H1 (cell line): Measurements from ENCODE around the gene SERPINA10. TPM values are rescaled to one million over a fixed set of nuclear protein-coding genes. Genes with fewer than 3 reads are reported as not detected.

Experiments used
- CTCF ChIA-PET: fragments of 300-600 bp; sonication (Branson Sonifier 250); formaldehyde crosslinking; loops from one replicate; lab custom pipeline; 2021; ENCODE audit not compliant: partially characterized antibody; lab: Charles Lee
- POLR2A ChIA-PET: fragments of 300-600 bp; sonication (Branson Sonifier 250); formaldehyde crosslinking; loops from one replicate; lab custom pipeline; 2021; ENCODE audit warnings: inconsistent platforms; ENCODE audit not compliant: partially characterized antibody; lab: Charles Lee
- DNase-seq, 2 experiments: peaks; one replicate each; pipeline versions ENCODE4 v3.0.0 to v3.0.0-alpha.2; 2010 to 2022; ENCODE audit warnings: low spot score in 2 of 2, low read depth in 1 of 2, mixed read lengths in 1 of 2
- FAIRE-seq: peaks from 2 replicates; lab custom pipeline; 2011; peaks lifted over from hg19 to GRCh38; lab: Jason Lieb, UNC
- H2AFZ ChIP-seq: 2 replicates; pipeline ENCODE4 v1.8.1; 2012; ENCODE audit warnings: low read length, inconsistent platforms
- H2AK5ac ChIP-seq: 2 replicates; pipeline ENCODE4 v1.6.1; 2013; ENCODE audit warnings: low read depth, low read length
- H2BK120ac ChIP-seq: replicated peaks from 2 replicates; pipeline ENCODE3; 2013; ENCODE audit warnings: low read depth, low read length, inconsistent platforms
- H2BK12ac ChIP-seq: 2 replicates; pipeline ENCODE4 v1.6.1; 2013; ENCODE audit warnings: low read depth, low read length
- H2BK15ac ChIP-seq: 2 replicates; pipeline ENCODE4 v1.6.1; 2013; ENCODE audit warnings: low read length
- H2BK20ac ChIP-seq: 2 replicates; pipeline ENCODE4 v1.6.1; 2013; ENCODE audit warnings: low read length
- H2BK5ac ChIP-seq: 2 replicates; pipeline ENCODE4 v1.6.1; 2013; ENCODE audit warnings: low read depth, low read length
- H3K14ac ChIP-seq: 2 replicates; pipeline ENCODE4 v1.6.1; 2013; ENCODE audit warnings: inconsistent platforms; ENCODE audit not compliant: insufficient read length
- H3K18ac ChIP-seq: 2 replicates; pipeline ENCODE4 v1.6.1; 2013; ENCODE audit warnings: low read length; ENCODE audit errors: extremely low read depth
- H3K23ac ChIP-seq: 2 replicates; pipeline ENCODE4 v1.6.1; 2013; ENCODE audit warnings: inconsistent platforms; ENCODE audit not compliant: insufficient read length
- H3K23me2 ChIP-seq: 2 replicates; pipeline ENCODE4 v1.6.1; 2013; ENCODE audit warnings: low read depth, low read length
- H3K27ac ChIP-seq: 2 replicates; pipeline ENCODE4 v1.6.1; 2011; ENCODE audit warnings: low read depth, low read length, inconsistent platforms
- H3K27me3 ChIP-seq, 4 experiments: replicated peaks in 1 of 4; 1 replicate in 1 of 4; 2 replicates in 3 of 4; pipeline versions ENCODE4 v1.6.1 to v1.8.1; 2011 to 2013; ENCODE audit warnings: low read length in 3 of 4, mild to moderate bottlenecking in 3 of 4, inconsistent platforms in 2 of 4, mixed read lengths in 2 of 4, moderate library complexity in 1 of 4; ENCODE audit not compliant: control insufficient read depth in 3 of 4, insufficient read depth in 3 of 4; ENCODE audit errors: extremely low read depth in 1 of 4
- H3K36me3 ChIP-seq, 4 experiments: 2 replicates each; pipeline versions ENCODE4 v1.6.1 to v1.8.1; 2011 to 2013; ENCODE audit warnings: mild to moderate bottlenecking in 4 of 4, low read length in 3 of 4, moderate library complexity in 2 of 4, control low read depth in 1 of 4, inconsistent platforms in 1 of 4; ENCODE audit not compliant: insufficient read depth in 4 of 4, control insufficient read depth in 2 of 4
- H3K4ac ChIP-seq: replicated peaks from 2 replicates; pipeline ENCODE3; 2013; ENCODE audit warnings: low read length, low read depth, mixed read lengths, inconsistent platforms; ENCODE audit not compliant: insufficient read length
- H3K4me1 ChIP-seq, 4 experiments: replicated peaks in 1 of 4; 1 replicate in 1 of 4; 2 replicates in 3 of 4; pipeline versions ENCODE4 v1.6.1 to v1.8.1; 2011 to 2013; ENCODE audit warnings: low read length in 3 of 4, inconsistent platforms in 2 of 4, mixed read lengths in 1 of 4; ENCODE audit not compliant: insufficient read depth in 4 of 4, control insufficient read depth in 3 of 4
- H3K4me2 ChIP-seq, 2 experiments: 2 replicates each; pipeline versions ENCODE4 v1.6.1 to v1.8.1; 2011 to 2013; ENCODE audit warnings: low read depth in 2 of 2, low read length in 2 of 2, control low read depth in 1 of 2, inconsistent platforms in 1 of 2, mild to moderate bottlenecking in 1 of 2; ENCODE audit not compliant: insufficient read depth in 1 of 2
- H3K4me3 ChIP-seq, 4 experiments: fragments of 200-600, 300-600 bp in 1 of 4; sonication (generic), shearing (Covaris generic), sonication (Bioruptor Twin) in 1 of 4; 2 replicates each; pipeline versions ENCODE4 v1.5.1 to v1.8.1; 2011 to 2016; ENCODE audit warnings: low read length in 4 of 4, low read depth in 3 of 4, control low read depth in 2 of 4, inconsistent platforms in 2 of 4, mild to moderate bottlenecking in 2 of 4, mixed read lengths in 1 of 4, moderate library complexity in 1 of 4; ENCODE audit not compliant: insufficient read depth in 2 of 4; ENCODE audit errors: extremely low read depth in 1 of 4
- H3K56ac ChIP-seq: replicated peaks from 2 replicates; pipeline ENCODE3; 2013; ENCODE audit warnings: low read depth, mild to moderate bottlenecking, mixed read lengths, low read length, inconsistent platforms; ENCODE audit not compliant: insufficient read length
- H3K79me1 ChIP-seq: 2 replicates; pipeline ENCODE4 v1.6.1; 2013; ENCODE audit warnings: low read depth, low read length, control low read depth
- H3K79me2 ChIP-seq, 2 experiments: 2 replicates each; pipeline versions ENCODE4 v1.6.1 to v1.8.1; 2012 to 2013; ENCODE audit warnings: low read length in 2 of 2, mild to moderate bottlenecking in 2 of 2, inconsistent platforms in 1 of 2; ENCODE audit not compliant: insufficient read depth in 2 of 2, control insufficient read depth in 1 of 2
- H3K9ac ChIP-seq, 4 experiments: replicated peaks in 1 of 4; 1 replicate in 1 of 4; 2 replicates in 3 of 4; pipeline versions ENCODE4 v1.6.1 to v1.8.1; 2011 to 2013; ENCODE audit warnings: low read depth in 3 of 4, low read length in 3 of 4, control low read depth in 2 of 4, mild to moderate bottlenecking in 2 of 4, moderate library complexity in 2 of 4, inconsistent platforms in 1 of 4; ENCODE audit errors: extremely low read depth in 1 of 4
- H3K9me3 ChIP-seq, 2 experiments: 2 replicates each; pipeline versions ENCODE4 v1.6.1 to v1.8.1; 2012 to 2013; ENCODE audit warnings: mild to moderate bottlenecking in 2 of 2, moderate library complexity in 2 of 2, control low read depth in 1 of 2, inconsistent platforms in 1 of 2, low read depth in 1 of 2, low read length in 1 of 2, mixed read lengths in 1 of 2; ENCODE audit not compliant: insufficient read depth in 2 of 2
- H4K20me1 ChIP-seq, 2 experiments: replicated peaks in 1 of 2; 2 replicates each; pipeline versions ENCODE3 to v1.8.1; 2011 to 2013; ENCODE audit warnings: inconsistent platforms in 2 of 2, low read length in 2 of 2, mild to moderate bottlenecking in 1 of 2; ENCODE audit not compliant: insufficient read depth in 2 of 2, control insufficient read depth in 1 of 2
- H4K5ac ChIP-seq: 2 replicates; pipeline ENCODE4 v1.6.1; 2013; ENCODE audit warnings: low read length, low read depth, mixed read lengths, inconsistent platforms; ENCODE audit not compliant: insufficient read length
- H4K8ac ChIP-seq: 2 replicates; pipeline ENCODE4 v1.8.0; 2013; ENCODE audit warnings: mild to moderate bottlenecking, moderate library complexity, low read length, inconsistent platforms; ENCODE audit not compliant: insufficient read depth; ENCODE audit errors: extremely low read depth
- H4K91ac ChIP-seq: replicated peaks from 2 replicates; pipeline ENCODE3; 2013; ENCODE audit warnings: low read length, mixed read lengths, inconsistent platforms; ENCODE audit not compliant: insufficient read length
- ATF2 ChIP-seq: IDR thresholded peaks from 2 replicates; pipeline ENCODE4 v1.6.1; 2012; ENCODE audit warnings: low read length, inconsistent platforms
- CBX8 ChIP-seq: fragments of 300-800, 300-1000 bp; sonication (generic); IDR thresholded peaks from 2 replicates; pipeline ENCODE4 v1.7.1; 2016; ENCODE audit warnings: low read depth, low read length, borderline replicate concordance
- CEBPB ChIP-seq: IDR thresholded peaks from 2 replicates; pipeline ENCODE4 v1.6.1; 2012; ENCODE audit warnings: low read depth, low read length
- EZH2 ChIP-seq: fragments of 200-600 bp; sonication (generic); IDR thresholded peaks from 2 replicates; pipeline ENCODE4 v1.7.1; 2012; ENCODE audit warnings: low read depth, mild to moderate bottlenecking, moderate library complexity, low read length, inconsistent platforms; ENCODE audit not compliant: severe bottlenecking
- GABPA ChIP-seq: IDR thresholded peaks from 2 replicates; pipeline ENCODE4 v1.6.1; 2011; ENCODE audit warnings: mild to moderate bottlenecking, low read length, moderate library complexity, borderline replicate concordance; ENCODE audit not compliant: insufficient read depth
- NANOG ChIP-seq: IDR thresholded peaks from 2 replicates; pipeline ENCODE4 v1.6.1; 2011; ENCODE audit warnings: low read length, low read depth, mild to moderate bottlenecking, inconsistent platforms; ENCODE audit not compliant: insufficient read depth, poor library complexity, severe bottlenecking
- PHF8 ChIP-seq: fragments of 200-600 bp; sonication (generic); conservative IDR thresholded peaks from 2 replicates; pipeline ENCODE4 v1.7.1; 2012; ENCODE audit warnings: low read depth, mild to moderate bottlenecking, inconsistent platforms, low read length, moderate library complexity
- RAD21 ChIP-seq, 2 experiments: IDR thresholded peaks in 1 of 2; conservative IDR thresholded peaks in 1 of 2; 2 replicates each; pipeline ENCODE4 v1.6.1; 2011; ENCODE audit warnings: low read depth in 2 of 2, low read length in 2 of 2, improper control_type of control experiment in 1 of 2, inconsistent platforms in 1 of 2, mild to moderate bottlenecking in 1 of 2, moderate library complexity in 1 of 2
- SP4 ChIP-seq: IDR thresholded peaks from 2 replicates; pipeline ENCODE4 v1.6.1; 2012; ENCODE audit warnings: low read length, inconsistent platforms
- TAF7 ChIP-seq: optimal IDR thresholded peaks from 2 replicates; pipeline ENCODE3; 2011; ENCODE audit warnings: low read depth, mild to moderate bottlenecking, inconsistent platforms, low read length, moderate library complexity, borderline replicate concordance
- TBP ChIP-seq: IDR thresholded peaks from 2 replicates; pipeline ENCODE4 v1.6.1; 2011; ENCODE audit warnings: low read depth, low read length, improper control_type of control experiment
- TEAD4 ChIP-seq: IDR thresholded peaks from 2 replicates; pipeline ENCODE4 v1.6.1; 2012; ENCODE audit warnings: low read depth, low read length, inconsistent platforms, mixed read lengths
- polyA plus RNA-seq, 7 experiments: library from polyadenylated mRNA; depleted of rRNA in 3 of 7; stranded (reverse) in 5 of 7; unstranded in 2 of 7; fragments of >200 nt in 5 of 7; fragments of 200-250 nt in 2 of 7; gene quantifications; 1 replicate in 5 of 7; 2 replicates in 1 of 7; 4 replicates in 1 of 7; pipeline versions ENCODE4 v1.2.1 to v1.2.3, GENCODE V29; 2011 to 2013; ENCODE audit warnings: missing spikeins in 2 of 7, mixed read lengths in 2 of 7
- total RNA-seq: library from RNA; stranded (reverse); fragmentation: NEBNext Ultra II Directional; extraction: Animal tissue kit (Norgen Biotek cat#: 25700); gene quantifications from 2 replicates; pipeline ENCODE4 v1.2.1, GENCODE V29; 2021

Gene SERPINA10
- total and polyA plus RNA-seq, 2 of the 8 experiments (the other 6 are each of a cell fraction or from before 2014, with no cell fraction given): not detected

DNA sequence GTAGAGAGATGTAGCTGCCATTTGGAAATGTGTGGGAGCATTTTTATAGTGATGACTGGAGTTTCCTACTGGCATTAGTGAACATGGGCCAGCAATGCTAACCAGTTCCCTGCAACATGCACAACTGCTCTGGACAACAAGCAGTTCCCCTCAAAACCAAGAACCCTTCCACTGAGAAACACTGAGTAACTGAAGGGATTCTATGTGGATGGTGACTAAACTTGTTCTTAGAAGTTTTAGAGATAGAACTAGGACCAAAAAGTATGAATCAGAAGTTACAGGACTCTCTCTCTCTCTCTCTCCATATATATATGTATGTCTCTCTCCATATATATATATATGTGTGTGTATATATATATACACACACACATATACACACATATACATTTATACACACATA is 7.9 kb downstream of the SERPINA10 start:
- no peak overlapping the region for H3K18ac ChIP-seq
- CTCF ChIA-PET: interaction anchor here (1.0 to 1.6 kb wide), 2 partner anchors 8 to 20 kb away, joined by 3 to 6 read pairs; partner anchors contain the start of gene SERPINA10
- TF ChIP-seq TBP (no peak), SP4 (no peak), TAF7 (no peak), PHF8 (no peak), NANOG (no peak), ATF2 (no peak), CEBPB (no peak), TEAD4 (no peak), GABPA (no peak), EZH2 (no peak), RAD21 (IDR thresholded peaks at IDR 0.05 in 1 of 2, conservative IDR thresholded peaks at IDR 0.05 in 1 of 2; ENCODE audit: low read depth in 2 of 2, low read length in 2 of 2) (no peak), CBX8 (no peak)

More for the DNA sequence above, 7.9 kb downstream of the SERPINA10 start:
- Histone ChIP-seq H3K27me3 (no peaks in the 10 kb centered on the region), H2BK120ac (no peak overlapping the region), H3K23ac (no peak overlapping the region), H3K36me3 (no peaks in the 10 kb centered on the region), H3K9ac (no peak overlapping the region), H2AK5ac (no peak overlapping the region), H3K79me1 (no peaks in the 10 kb centered on the region), H2BK15ac (no peak overlapping the region), H4K8ac (no peak overlapping the region), H3K14ac (no peak overlapping the region), H3K4me3 (no peak overlapping the region), H3K4me2 (no peak overlapping the region), H3K56ac (no peak overlapping the region), H2BK12ac (no peak overlapping the region), H3K23me2 (no peaks in the 10 kb centered on the region), H4K91ac (no peak overlapping the region), H3K79me2 (no peaks in the 10 kb centered on the region), H2AFZ (no peak overlapping the region), H3K4me1 (peaks cover 0 to 4% (median 1%) of the 10 kb centered on the region in 4 experiments; a peak in 2 of 7 replicates), H2BK5ac (no peak overlapping the region), H2BK20ac (no peak overlapping the region), H4K5ac (no peak overlapping the region), H3K4ac (no peak overlapping the region), H3K9me3 (no peaks in the 10 kb centered on the region), H4K20me1 (no peaks in the 10 kb centered on the region), H3K27ac (no peak overlapping the region)
- POLR2A ChIA-PET: no interaction called here
- DNase-seq (no peak), FAIRE-seq (no peak)
